GM18909 (cell line): ENCODE measurements around the gene SHFL.

Source experiments
- ATAC-seq: cut with Tn5 transposase; IDR thresholded peaks from one replicate; pipeline ENCODE4 v1.9.1; 2021; ENCODE audit warnings: mild to moderate bottlenecking; ENCODE audit not compliant: unreplicated experiment, poor library complexity

SHFL gene

DNA sequence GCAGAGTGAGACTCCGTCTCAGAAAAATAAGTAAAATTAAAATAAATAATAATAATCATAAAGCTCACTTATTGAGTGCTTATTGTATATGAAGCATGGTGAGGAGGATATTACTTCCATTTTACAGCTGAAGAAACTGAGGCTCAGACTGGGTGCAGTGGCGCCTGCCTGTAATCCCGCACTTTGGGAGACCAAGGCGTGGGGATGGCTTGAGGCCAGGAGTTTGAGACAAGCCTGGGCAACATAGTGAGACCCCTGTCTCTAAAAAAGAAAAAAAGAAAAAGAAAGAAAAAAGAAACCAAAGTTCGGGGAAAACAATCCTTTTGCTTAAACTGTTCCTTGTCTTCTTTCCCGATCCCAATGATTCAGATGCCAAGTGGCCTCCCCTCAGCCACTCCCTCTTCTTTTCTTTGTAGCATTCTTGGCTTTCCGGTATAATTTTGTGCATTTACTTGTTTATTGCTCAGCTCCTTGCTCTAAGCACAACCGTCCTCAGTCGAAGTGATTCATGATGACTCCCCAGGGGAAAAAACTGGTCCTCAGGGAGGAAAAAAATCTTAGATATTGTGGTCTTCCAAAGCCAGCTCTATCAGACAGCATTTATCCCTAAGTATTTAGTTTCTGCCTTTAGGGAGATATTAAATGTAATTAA, 34.5 kb downstream of the SHFL start:
- ATAC-seq: no peak

DNA sequence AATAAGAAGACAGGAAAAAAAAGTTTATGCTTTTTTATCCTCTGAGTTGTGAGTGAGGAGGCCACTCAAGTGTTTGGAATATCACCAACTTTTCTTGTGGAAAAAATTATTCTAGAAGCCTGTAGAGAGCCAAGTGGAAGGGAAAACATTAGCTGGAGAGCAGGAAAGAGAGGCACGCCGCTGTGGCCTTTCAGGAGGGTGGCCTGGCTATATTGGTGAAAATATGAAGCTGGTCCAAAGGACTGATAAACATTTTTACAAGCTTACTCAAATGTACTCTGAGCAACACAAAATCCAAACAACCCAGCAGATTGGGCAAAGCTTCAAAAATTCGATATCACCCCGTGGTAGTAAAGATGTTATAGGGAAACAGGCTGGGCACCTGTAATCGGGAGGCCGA, 35.9 kb downstream of the SHFL start:
- no peak for ATAC-seq

DNA sequence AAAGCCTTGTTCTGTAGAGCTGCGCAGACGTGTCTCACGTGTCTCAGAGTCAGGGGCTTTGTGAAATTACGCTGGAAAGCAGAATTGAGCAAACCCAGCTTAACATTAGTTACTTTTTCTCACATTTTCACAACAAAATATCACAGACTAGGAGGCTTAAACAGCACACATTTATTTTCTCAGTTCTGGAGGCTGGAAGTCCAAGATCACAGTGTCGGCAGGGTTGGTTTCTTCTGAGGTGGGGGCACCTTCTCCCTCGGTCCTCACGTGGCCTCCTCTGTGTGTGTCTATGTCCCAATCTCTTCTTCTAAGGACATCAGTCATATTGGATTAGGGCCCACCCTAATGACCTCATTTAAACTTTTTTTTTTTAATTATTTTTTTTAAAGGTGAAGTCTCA, 38.3 kb downstream of the SHFL start:
- ATAC-seq: no peak

DNA sequence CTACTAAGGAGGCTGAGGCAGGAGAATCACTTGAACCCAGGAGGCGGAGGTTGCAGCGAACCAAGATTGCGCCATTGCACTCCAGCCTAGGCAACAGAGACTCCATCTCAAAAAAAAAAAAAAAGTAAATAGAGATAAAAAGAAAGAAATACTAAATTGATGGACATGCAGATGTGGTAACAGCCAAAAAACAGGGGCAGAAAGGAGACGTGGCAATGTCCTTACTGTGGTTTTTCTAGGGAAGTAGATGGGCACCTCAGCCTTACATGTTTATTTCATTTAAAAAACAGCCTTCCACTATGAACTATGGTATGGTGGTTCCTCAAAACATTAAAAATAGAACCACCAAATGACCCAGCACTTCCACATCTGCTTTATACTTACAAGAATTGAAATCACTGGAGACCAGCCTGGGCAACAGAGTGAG, 40.1 kb downstream of the SHFL start:
- no peak for ATAC-seq

DNA sequence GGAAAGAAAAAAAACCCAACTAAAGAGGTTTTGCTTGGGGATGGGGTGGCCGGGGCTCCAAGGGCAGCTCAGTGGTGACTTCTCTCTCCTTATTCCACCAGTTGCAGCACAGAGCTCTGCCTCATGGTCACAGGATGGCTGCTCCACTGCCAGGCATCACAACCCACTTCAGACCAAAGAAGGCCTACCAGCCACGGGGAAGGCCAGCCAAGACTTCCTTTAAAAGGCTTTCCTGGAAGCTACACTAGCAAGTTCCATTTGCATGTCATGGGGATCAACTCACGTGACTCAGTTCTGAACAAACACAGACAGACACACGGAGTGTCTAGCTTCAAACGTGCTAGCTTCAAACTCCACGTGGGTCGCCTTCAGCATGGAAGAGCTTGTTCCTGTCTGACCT, 46.8 kb downstream of the SHFL start:
- ATAC-seq: no peak

DNA sequence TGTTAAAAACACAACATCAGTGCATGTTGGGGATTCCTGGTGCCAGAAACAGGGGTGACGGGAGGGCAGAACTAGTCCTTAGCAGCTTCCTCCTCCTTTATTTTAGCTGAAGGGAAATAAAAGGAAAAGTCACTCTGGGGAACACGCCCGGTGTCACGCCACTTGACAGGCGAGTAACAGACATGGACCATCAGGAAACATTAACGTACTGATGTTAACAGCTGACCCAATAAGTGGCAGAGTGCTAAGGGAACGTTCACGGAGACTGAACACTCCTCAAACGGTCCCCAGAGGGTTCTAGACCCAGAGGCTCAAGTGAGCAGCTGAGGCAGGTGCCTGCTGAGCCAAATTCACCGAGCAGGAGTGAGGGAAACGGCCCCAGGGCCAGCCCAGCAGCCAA, 47.5 kb downstream of the SHFL start:
- ATAC-seq: no peak

DNA sequence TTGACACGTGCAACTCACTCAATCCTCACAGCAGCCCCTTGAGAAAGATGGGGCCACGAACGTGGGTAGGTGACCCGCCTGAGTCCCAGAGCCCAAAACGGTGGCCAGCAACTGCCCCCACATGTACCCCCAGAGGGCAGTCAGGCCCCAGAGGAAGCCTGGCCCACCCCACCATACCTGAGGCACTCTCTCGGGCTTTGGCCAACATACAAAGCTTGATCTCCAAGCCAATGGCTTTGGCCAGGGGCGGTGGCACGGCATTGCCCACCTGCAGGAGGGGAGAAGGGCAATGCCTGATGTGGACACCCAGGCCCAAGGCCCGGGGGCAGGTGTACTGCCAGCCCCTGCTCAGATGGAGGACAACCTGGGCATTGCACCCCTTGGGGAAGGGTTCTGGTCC, 47.9 kb downstream of the SHFL start:
- no peak for ATAC-seq

DNA sequence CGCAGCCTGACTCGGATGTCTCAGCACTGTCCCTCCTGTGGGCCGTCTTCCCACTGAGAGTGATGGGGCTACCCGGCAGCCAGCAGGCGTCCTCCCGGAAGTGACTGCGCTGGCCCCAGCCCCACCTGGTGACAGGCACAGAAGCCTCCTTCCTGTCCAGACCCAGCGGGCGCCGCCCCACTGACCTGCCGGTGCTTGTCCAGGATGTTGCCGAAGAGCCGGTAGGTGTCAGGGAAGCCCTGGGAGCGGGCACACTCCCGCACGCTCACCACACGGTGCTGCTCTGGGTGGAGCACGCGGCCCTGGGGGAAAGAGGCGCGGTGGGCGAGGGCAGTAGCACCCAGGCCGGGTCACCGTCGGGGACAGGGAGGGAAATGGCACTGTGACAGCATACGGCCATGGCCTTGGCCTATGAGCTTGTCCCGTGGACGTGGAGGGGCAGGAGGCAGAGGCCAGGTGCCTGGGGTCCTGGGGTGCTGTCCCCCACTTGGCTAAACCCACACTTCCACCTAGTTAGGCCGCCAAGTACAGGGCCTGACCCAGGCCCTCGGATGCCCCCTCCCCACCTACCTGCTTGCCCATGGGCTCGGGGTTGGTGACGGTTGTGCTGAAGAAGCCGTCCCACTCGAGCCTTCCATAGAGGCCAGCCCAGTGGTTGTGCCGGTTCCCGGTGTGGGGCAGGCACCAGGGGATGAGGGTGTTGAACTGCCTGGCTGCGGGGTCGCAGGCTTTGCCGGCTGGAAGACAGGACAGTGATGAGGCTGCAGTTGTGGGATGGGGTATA, 49.6 kb downstream of the SHFL start:
- ATAC-seq: no peak

DNA sequence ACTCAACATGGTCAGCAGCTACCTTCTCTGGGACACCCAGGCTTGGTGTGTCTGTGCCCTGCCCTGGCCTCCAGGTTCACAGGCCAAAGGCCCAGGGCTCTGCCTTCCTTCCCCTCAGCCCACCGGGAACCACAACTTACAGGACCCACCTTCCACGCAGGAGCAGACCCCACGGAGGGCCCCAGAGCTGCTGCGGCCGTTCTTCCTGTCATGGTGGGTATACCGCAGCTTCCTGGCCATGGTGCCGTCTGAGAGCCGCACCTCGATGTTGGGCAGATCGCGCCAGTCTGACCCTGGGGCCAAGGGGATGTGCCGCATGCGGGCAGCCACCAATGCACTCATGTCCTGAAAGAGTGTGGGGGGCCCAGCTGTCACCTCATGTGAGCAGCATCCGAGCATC, 50.8 kb downstream of the SHFL start:
- no peak for ATAC-seq

DNA sequence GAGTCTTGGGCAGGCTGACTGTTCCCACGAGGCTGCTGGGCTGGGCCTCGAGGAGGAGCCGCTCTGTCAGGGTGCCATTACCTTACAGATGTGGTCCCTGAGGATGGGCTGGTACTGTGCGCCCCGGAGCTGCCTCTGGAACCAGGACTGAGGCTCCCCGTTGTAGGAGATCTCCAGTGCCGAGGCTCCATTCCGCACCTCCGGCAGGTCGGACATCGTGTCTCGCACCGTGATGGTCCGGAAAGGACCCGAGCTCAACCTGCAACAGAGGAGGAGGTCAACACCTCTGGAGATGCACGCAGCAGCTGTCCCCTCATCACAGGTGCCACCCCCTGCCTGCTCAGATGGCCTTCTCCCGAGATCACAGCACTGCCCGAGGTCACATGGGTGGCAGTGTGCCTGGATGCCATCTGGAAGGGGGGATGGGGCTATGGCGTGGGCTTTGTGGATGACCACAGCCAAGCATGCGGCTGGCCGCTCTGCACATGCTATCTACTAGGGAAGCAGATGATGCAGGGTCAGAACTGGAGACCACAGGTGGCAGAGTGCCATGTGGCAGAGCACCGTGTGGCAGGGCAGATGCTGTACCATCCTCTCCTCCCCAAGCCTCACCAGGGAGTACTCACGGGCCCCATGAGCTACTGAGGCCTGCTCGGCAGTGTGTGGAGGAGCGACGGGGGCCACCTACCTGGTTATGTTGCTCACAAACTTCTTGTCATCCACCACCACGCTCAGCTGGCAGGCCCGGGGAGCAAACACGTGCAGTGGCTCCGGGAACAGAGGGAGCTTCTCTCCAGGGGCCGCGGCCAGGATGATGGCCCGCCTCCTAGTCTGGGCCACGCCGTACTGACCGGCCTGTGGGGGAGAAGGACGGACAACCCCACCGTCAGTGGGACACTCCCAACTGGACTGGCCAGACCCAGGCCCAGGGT, 51.9 kb downstream of the SHFL start:
- ATAC-seq: no peak

DNA sequence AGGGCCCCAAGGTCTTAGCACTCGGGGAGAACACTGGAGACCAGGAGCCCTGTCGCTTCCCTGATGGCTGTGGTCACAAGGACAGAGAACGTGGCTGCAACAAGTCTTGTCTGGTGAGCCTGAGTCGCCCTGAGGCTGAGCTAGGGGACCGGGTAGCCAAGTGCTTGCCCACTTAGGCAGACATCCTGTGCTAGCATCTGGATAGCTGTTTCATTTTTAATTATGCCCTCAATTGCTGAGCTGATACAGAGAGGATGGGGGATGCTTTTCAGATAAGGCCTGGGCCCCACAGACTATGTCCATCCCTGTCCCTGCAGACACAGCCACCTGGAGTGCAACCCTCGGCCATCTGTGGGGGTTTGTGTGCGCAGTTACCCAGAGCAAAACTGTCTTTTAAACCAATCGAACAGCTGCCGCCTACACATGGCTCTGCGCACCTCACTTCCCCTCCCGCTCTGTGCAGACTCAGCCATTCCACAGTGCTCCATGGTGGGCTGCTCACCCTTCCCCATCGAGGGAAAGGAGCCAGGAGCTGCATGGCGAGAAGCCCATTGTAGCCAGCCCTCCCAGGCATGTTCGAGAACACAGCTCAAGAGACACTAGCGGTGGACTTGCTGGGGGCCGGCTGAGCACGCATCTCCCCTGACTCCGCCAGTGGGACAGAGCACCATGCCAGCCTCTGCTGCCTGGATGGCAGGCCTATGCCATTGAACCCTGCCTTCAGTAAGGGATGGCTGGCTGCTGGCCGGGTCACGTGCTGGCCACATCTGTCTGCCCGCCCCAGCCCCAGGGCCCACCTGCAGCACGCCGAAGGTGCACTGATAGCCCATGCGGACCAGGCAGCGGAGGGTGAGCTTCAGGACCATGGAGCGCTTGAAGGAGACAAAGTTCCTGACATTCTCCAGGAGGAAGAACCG, 53.0 kb downstream of the SHFL start:
- no peak for ATAC-seq

DNA sequence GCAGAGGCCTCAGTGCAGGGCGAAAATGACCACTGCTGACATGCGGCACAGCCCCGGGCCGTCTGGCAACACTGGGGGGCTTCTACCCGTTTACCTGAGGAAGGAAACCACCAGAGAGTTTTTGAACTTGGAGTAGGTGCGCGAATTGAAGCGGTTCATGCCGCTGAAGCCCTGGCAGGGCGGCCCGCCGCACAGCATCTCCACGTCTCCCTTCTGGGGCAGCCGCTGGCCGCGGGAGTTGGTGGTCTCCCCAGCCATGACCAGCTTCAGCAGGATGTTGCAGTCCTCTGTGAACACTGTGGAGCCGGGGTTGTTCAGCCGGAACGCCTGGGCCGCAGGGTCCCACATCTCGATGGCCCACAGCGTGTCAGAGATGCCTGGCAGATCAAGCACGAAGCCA, 53.8 kb downstream of the SHFL start:
- no peak for ATAC-seq

DNA sequence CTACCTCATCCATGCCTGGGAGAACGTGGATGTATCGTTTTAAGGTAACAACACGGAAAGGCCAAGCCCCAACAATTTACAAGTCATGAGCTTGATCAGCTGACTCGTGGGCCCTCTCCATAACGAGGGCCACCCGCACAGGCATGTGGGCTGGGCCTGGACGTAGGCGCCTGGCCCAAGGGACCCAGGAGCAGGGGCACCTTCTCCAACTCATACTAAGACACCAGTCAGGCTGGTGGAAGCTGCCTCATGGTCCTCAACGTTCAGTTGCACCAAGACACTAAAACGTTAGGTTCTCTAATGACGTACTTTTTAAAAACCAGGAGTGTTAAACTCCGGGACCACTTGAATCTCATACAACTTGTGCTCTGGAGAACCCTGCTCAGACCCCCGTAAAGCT, 55.4 kb downstream of the SHFL start:
- no peak for ATAC-seq

DNA sequence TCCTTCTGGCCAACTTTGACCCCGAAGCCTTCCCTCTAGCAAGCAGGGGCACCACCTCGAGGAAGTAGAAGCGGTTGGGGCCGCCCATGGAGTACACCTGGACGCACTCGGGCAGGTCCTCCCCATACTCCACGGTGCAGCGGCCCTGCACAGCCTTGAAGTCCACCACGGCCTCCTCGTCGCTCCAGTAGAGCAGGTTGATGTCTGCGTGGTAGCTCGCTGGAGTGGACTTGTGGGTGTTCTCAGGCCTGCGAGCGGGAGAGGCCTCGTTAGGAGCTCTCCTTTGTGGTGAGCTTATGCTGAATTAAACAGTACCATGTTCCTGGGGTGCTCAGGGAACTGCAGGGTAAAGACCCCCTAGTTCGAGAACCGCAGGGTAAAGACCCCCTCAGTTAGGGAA, 55.9 kb downstream of the SHFL start:
- ATAC-seq: no peak
